ENCODE data around the gene NPTXR.

DNA sequence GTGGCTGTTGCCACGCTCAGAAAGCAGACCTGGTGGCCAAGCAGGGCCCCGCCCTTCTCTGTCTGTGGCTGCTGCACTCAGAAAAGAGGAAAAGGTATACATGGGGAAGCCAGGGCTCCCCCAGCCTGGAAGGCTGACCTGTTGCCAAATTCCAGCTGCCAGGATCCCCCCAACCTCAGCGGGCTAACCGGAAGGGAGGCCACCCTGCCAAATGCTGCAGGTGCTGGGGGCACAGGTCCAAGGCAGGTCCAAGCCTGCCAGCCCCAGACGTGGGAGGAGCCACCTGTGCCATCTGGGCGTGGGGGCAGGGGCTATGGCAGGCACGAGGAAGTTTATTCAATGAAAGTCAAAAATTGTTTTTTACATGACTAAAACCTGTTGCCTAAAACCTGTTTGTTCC, 2.6 kb downstream of the NPTXR start:
- TF ChIP-seq EZH2phosphoT487 (IDR thresholded peaks at IDR 0.05; ENCODE audit: insufficient read depth, low read depth) (no peak), EZH2 (IDR thresholded peaks at IDR 0.05; ENCODE audit: insufficient read depth, poor library complexity, severe bottlenecking) (no peak)

Data from GM23248 (cell line).